GM19395 (cell line): ENCODE data around the gene TTC39B.

Experiments
- ATAC-seq: cut with Tn5 transposase; IDR thresholded peaks from one replicate; pipeline ENCODE4 v1.9.1; 2021; ENCODE audit warnings: mild to moderate bottlenecking, moderate library complexity; ENCODE audit not compliant: unreplicated experiment

The TTC39B gene

DNA sequence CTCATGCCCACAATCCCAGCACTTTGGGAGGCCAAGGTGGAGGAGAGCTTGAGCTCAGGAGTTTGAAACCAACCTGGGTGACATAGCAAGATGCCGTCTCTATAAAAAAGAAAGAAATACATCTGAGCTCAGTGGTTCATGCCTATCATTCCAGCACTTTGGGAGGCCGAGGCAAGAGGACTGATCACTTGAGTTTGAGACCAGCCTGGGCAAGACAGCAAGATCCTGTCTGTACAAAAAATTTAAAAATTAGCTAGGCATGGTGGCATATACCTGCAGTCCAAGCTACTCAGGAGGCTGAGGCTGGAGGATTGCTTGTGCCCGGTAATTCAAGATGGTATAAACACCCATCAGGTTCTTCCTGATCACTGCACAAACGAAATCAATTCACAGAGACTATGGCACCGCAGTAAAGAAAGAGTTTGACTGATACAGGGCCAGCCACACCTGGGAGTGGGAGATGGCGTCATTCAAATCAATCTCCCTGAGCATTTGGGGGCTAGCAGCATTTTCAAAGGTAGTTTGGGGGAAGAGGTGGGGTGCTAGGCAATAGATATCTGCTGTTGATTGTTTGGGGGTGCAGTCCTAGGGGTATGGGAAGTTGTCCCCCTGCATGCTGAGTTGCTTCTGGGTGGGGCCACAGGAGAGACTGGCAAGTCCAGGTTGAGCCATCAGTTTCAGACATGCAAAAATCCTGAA is 169.2 kb downstream of the TTC39B start:
- ATAC-seq: no peak

DNA sequence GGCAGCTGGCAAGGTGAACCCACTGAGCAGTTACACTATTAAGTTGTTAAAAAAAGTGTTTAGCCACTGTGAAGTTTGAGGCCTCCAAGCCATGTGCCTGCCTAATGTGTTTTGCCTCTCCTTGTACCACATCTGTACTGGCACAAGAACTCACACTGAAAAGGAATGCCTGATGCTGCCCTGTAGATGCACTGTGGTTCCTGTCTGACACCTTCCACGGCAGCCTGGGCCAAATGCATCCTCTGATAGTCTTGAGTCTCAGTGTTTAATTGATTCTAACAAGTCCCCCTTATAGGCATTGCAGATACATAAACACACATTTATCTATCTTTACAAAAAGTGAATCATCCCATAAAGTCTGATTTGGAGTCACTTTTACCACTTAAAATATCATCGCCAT is 169.9 kb downstream of the TTC39B start:
- ATAC-seq: no peak

DNA sequence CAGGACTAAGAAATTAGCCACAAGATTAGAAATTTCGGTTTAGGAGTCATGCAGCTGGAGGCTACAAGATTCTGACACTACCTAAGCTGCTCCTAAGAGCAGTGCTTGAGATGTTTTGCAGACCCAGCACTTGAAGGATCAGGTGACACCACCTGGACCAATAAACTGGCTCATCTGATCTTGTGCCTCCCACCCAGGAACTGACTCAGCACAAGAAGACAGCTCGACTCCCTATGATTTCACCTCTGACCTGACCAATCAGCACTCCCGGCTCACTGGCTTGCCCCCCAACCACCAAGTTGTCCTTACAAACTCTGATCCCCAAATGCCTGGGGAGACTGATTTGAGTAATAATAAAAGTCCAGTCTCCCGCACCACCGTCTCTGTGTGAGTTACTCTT is 170.4 kb downstream of the TTC39B start:
- no peak for ATAC-seq

DNA sequence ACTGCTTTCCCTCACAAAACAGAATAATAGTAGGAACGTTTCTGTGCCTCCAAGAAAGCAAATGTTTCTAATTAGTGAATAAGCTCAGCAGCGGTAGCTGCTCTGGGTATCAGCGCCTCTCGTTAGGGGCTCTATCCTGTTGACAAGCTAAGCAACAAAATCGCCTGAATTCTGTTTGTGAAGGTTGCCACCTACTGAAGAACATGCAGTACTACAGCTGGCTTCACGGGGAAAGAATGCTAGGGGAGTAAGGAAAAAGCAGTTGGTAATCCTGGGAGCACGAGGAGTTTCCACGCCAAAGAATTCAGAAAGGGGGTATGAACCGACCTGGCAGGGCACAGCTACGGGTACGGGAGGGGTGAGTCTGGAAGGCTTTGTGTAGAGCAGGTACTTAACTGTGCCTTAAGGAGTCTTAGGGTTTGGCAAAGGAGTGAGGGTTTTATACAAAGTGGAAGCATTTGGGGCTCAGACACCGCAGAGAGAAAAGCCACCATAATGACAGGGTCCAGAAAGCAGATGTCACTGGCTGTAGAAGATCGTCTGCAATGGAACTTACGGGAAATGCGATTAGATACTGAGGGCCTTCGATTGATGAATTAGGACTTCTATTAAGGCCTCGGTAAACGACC is 171.7 kb downstream of the TTC39B start:
- peak; percentile 95 for ATAC-seq

GRCh38 chr9:15133488-15133887 is 173.5 kb downstream of the TTC39B start:
- no peak for ATAC-seq

DNA sequence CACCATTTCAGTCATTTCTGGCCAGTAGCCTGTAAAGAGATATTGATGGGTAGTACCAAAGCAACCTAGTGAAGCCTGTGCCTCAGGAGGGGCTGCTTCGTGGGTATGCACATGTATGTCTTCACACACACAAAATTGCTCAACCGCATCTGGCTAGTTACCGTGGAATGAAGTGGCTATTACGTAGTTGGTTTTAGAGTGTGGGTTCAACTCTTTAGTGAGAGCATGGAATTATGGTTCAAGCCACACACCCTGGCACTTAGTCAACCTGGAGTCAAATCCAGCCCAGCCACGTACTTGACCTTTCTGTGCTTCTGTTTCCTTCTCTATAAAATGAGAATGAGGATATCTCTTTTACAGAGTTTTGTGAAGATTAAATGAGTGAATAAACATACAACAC is 174.9 kb downstream of the TTC39B start:
- ATAC-seq: no peak

DNA sequence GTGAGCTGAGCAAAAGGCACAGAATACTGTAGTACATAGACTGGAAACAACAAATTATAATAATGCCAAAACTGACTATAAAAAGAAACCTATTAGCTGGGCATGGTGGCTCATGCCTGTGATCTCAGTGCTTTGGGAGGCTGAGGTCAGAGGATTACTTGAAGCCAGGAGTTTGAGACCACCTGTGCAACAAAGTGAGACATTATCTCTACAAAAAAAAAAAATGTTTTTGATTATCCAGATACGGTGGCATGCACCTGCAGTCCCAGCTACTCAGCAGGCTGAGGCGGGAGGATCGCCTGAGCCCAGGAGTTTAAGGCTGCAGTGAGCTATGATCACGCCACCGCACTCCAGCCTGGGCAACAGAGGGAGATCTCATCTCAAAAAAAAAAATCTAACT is 175.9 kb downstream of the TTC39B start:
- ATAC-seq: no peak

- ATAC-seq: no peak
Observed at GRCh38 chr9:15127831-15128230, 179.2 kb downstream of the TTC39B start.

GRCh38 chr9:15121630-15122029 is 185.4 kb downstream of the TTC39B start:
- no peak for ATAC-seq

DNA sequence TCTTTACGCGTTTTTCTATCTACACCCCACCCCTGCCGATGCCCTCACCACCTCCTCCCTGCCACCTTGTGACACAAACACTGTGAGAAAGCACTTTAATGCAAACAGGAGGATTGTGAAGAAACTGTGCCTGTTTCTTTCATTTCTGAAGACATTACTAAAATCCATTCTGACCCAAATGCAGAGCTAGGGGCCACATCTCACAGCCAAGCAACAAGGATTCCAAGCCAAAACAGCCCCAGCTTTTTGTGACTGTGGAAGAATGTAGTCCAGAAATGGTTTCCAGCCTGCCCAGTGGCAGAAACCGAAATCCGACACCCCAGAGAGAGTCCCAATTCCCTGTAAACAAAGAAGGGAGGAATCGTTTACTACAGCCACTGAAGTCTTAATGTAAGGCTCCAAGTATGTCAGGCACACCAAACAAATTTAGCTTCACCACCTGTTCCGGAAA is 190.9 kb downstream of the TTC39B start:
- no peak for ATAC-seq

DNA sequence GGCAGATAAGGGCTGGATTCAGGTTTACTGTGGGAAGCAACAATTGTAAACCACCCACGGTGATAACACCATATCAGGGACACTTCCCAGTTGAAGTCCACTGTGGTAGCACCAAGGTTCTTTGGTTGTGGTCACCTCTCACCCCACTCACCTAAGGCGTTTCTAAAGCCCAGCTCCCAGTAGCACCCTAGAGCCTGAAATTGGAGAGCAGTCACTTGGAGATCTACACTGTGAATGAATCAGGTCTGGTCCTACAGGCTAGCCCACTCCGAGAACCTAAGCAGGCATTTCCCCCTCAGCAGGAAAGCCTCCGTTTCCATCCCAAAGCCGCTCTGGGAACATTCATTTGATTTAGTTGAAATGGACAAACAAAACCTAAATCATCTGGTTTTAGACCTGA is 191.3 kb downstream of the TTC39B start:
- no peak for ATAC-seq

- no peak for ATAC-seq
Observed at GRCh38 chr9:15115041-15115440, 192.0 kb downstream of the TTC39B start.
